HL-60/S4 treated with retinoic acid at 250 ng/mL for 4 days and 3 days (cell line): ENCODE measurements around the gene NR3C2.

Experiments
- in situ Hi-C: fragments of 300-500 bp; cut with MboI; formaldehyde crosslinking; loops from 2 replicates; pipeline ENCODE4 v1.7.0; 2022; ENCODE audit warnings: low sequenced_read_pairs

NR3C2 gene

DNA sequence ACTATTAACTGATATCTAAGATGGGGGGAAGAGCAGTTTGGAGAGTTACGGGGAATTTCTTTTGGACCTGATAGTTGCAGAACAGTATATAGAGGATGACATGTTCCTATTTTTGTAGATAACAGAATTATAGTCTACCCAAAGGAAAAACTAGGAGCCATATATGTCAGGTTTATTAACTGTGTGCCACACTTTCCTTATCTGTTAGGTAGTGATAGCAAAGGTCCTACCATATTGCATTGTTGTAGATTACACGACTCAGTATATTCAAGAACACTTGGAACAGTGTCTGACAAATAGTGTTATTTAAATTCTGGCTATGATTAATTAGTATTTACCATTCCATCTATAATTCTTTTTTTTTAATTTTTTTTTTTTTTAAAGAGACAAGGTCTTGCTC lies 175.3 kb downstream of the NR3C2 start:
- in situ Hi-C loops, result no loop called here

- in situ Hi-C loops, result no loop called here
Measured at GRCh38 chr4:148266240-148266639, 176.0 kb downstream of the NR3C2 start.

DNA sequence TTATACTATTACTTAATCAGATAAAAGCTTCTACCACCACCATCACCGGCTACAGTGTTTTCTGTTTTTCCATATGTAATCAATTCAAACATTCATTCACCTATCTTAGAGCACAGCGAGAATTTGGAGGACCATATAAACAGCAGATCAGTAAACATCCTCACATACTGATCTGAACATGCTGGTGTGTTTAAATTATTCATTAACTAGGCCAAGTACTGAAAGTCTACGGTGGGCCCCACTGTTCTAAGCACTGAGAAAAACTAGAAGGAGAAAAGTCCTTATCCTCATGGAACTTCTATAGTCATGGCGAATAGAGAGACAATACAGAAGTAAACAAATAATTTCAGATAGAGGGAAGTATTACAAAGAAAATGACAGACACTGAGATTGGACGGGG lies 176.6 kb downstream of the NR3C2 start:
- in situ Hi-C loops, result no loop called here

DNA sequence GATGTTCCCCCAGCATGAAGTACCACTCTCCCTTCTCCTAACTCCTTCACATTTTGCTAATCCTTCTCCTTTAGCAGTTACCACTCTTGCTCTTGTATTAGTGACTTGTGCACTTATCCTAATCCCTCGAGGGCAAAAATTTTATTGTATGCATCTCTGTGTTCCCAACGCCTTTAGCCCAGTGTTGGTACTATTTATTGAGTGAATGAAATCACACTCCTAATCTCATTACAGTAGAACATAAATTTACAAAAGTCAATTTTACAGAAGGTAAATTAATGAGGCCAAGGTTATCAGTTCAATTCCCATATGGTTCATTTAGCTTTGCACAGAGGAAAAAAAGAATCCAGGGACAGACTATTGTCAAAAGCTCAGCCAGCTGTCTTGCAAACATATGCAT lies 178.4 kb downstream of the NR3C2 start:
- in situ Hi-C loops, result no loop called here

DNA sequence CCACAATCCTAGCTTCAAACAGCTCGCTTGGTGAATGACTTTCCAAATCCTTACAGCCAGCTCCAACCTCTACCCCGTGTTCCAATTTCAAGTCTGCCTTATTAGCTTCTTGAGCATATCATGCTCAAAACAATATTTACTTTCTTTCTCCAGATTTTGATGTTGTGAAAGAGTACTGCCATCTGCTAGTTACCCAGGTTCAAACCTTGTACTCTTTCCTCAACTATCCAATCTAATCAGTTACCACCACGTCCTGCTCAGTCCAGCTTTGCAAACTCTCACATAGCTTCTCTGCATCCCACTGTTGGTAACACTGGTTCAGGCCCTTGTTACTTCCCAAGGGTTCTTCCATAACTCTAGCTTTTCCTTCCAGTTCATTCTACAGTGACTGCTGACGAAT lies 179.1 kb downstream of the NR3C2 start:
- in situ Hi-C loops, result no loop called here

DNA sequence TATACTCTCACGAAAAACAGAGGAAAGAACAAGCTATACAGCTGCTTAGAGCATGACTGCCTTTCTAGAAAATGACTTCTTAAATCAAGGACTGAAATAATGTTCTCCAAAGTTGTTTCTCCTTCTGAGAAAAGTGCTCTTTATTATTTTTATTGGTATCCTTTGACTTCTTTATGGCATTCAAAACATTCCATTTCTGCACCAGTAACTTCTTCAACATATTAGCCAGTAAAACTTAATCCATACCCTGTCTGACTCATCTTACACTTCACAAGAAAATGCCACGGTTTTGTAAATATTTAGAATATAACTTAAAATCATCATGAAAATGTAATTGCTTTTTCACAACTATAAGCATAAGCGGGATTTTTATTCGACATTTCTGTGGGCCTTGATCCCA lies 180.4 kb downstream of the NR3C2 start:
- in situ Hi-C loops, result no loop called here

DNA sequence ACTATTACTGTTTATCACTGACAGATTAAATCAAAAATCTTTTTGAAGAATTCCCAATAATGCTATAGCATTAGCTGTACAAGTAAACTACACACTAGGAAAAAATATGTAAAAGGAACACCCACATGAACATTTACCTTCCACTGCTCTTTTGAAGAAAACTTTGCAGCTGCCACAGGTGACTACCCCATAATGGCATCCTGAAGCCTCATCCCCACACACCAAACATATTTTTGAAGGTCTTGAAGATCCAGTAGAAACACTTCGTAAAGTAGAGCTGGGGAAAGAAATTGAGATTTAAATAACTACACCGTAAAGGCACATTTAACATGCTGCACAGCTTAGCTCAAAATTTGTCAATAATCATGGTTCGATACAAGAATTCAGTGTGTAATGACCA lies 182.4 kb downstream of the NR3C2 start:
- in situ Hi-C loops, result no loop called here

DNA sequence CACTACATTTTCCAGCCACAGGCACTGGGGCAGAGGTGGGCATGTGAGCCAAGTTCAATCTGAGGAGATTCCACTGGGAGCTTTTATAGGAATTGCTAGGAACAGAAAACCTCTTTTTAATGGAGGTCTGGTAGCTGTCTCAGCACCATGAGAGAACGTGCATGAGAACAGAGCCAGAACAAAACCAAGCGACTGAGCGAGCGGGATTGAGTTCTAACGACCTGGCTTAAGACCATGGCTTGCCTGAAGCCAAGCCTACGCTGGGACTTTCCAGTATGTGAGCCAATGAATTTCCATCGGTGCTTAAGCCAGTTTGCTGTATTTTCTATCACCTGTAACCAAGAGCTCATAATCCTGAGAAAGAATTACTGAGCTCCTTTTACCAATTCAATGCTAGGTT lies 183.7 kb downstream of the NR3C2 start:
- in situ Hi-C loops, result no loop called here

DNA sequence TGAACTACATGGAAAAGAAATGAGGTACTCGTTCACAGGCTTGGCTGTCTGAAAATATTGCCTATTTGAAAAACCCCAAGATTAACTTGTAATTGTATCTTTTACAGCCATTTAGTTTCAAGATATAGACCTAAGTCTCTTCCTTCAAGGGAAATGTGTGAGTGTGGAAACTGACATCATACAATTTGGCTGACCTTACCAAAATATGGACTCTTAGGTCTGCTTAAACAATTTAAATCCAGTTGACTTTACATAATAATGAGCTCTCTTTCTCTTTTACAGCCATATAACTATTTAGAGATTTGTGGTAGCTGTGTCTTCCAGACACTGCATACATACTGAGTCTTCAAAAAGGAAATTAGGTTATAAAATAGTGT lies 186.9 kb downstream of the NR3C2 start:
- in situ Hi-C loops, result no loop called here

DNA sequence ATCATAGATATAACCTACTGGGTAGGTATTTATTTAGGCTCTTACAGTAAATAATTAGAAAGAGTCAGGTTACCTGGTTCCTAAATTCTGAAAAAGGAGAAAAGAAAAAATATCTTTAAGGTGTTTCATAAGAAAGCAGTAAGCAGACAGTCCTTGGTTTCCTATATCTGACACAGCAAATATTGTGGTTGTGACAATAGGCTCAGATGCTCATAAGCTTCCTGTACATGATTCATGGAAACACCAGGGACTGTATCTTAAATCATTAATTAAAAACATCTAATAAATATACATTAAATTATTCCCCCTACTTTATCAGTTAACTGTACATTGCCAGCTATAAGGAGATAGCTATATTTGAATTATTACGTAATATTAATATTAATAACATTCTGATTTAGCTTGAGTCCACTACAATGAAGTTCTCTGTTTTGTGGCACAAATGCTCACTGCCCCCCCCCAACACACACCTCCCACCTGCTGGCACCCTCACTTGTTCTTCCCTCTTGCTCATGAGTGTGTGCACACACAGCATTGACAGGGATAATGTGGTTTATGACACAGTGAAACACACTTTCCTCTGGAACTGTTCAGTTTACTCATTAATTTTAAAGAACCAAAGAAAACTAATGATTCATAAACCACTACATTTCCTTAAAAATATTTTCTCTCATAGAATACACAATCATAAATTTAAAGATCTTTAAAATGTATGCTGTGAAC lies 187.4 kb downstream of the NR3C2 start:
- in situ Hi-C loops, result no loop called here

DNA sequence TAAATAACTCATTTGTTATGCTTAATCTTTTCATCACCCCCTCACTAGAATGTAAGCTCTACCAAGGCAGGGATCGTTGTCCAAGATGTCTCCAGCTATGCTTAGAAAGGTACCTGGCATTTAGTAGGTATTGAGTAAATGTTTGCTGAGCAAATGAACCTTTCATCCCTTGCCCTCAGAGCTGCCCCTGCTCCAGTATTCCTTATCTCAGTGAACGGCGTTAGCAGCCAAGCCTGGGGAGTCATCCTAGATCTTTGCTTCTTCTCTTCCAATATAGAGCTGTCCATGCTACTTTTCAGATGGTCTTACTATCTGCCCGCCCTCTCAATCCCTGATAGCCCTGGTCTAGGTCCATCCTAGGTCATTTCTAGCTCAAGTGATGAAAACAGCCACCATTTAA lies 188.4 kb downstream of the NR3C2 start:
- in situ Hi-C loops, result no loop called here

DNA sequence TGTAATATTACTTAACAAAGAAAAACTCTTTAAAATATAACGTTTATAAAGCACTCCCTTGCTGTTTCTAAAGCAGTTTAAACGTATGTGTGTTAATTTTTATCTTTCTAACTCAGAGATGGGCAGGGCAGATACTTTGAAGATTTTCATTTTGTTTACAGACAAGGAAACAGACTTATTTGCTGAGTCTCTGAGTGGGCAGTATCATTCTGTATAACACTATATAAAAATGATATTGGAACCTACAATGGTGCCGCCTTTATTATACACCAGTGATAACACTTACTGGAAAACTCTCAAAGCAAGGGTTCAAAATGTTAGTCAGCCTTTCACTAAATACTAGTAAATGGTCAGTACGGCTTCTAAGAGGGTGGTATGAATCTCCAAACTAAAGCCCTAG lies 193.4 kb downstream of the NR3C2 start:
- in situ Hi-C loops, result no loop called here

GRCh38 chr4:148245015-148245414 lies 197.2 kb downstream of the NR3C2 start:
- in situ Hi-C loops, result no loop called here

DNA sequence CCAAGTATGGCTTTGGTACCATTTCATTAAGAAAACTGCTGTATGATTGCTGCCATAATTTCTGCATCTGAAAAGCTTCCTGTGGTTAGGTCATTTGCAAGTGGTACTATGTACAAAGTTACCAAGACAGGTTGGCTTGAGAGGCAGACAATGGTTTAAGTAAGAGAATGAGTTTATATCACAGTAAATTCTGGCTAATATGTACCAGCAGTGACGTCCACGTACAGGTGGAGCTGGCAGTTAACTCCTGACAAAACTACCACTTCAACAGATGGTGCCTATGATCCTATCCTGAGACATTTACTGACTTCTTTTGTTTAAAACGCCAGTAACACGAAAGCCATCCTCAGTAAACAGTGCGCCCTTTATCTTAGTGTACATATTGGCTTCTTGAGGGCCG lies 198.4 kb downstream of the NR3C2 start:
- in situ Hi-C loops, result no loop called here

GRCh38 chr4:148240241-148240640 lies 202.0 kb downstream of the NR3C2 start:
- in situ Hi-C loops, result no loop called here

DNA sequence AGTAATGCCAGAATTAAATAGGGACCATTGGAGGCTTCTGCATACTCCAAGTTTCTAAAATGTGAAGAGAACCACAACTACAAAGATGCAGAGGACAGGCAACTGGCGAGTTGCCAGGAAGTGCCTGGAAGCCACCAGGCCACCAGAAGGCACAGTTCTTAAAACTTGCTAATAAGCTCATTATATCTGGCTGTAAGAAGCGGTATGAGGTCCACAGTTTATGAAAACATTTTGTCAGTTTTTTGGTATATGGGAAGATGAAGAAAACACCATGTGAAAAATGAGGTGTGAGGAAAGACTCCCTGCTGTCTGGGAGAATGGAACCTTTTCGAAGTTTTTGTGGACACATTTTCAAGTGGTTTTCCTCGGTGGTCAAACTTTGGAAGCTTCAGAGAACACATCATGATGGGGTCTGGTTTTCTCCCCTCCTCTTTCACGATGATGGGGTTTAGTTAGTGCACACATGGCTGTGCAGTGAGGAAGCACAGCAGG lies 202.7 kb downstream of the NR3C2 start:
- in situ Hi-C loops, result no loop called here

DNA sequence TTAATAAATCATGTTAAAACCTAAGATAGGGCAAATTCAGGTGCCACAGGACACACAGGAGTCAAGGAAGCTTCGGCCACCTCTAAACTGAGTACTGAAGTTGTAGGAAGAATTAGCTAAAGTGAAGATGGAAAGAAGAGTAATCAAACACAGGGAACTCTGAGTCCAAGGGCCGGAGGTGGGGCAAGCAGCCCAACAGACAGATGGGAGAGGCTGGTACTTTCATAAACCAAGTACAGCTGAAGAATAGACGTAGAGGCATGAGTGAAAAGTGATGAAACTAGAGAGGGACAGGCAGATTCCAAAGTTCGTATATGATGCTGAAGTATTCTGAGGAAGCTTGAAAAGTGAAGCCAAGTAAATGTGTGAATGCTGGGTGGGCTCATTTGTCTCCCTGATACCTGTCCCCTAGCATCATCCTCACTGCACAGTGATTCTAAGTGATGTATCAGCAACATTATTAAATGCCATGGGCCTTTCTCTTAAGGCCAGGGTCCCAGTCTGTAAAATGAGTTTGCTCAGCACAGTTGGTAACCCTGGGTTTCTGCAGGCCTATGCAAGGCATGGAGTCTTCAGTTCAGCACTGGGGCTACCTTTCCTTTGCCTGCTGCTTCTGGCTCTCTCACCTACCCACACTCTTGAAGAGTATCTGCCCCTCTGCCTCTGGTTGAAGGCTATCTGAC lies 203.3 kb downstream of the NR3C2 start:
- in situ Hi-C loops, result no loop called here

DNA sequence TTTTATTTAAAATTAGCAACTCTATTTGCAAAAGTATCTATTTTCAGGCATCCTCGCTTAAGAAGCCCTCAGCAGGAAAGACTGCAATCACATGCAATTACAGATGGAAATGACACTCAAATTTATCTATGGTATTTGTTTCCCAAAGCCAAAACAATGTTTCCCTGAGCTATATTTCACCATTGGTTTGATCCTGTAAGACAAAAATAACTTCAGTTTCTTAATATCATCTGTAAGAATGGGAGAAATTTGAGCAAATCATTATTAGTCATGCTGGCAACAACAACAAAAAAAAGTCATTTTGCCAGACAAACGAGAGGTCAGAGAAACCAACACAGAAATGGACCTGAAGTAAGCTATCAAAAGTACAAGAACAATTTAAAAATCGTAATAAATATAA lies 204.1 kb downstream of the NR3C2 start:
- in situ Hi-C loops, result no loop called here

DNA sequence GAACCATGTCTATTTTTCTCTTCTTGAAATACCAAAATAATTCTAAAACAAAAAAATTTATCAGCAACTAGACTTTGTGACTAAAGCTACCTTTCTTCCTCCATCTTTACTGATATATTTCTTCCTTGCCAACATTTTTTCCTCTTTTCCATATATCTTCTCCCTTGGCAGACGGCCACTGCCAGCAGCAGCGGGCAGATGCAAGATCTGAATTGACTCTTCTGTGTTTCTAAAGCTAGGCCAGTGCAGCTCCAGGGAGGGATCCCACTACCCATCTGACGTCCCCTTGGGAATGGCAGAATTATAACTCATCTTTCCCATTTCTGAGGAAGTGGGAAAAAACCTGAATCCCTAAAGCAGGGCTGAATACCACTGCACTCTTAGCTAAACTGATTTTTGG lies 206.4 kb downstream of the NR3C2 start:
- in situ Hi-C loops, result no loop called here

- in situ Hi-C loops, result no loop called here
Measured at GRCh38 chr4:148229798-148230197, 212.4 kb downstream of the NR3C2 start.

DNA sequence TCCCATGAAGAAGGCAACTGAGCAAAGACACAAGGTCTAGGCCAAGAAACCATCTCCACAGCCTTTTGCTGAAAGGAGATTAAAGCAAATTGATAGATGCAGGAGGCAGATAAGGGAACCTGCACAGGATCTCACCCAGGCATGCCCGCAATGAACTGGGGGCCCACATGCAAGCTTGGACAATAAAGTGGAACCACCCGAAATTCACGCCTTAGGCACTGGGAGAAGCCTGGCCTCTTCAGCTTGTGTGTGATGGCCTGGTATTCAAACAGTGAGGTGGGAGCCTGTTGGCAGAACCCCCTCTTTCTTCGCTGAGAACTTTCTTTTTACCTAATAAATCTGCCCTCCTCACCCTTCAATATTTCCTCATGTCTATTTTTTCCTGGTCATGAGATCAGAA lies 213.2 kb downstream of the NR3C2 start:
- in situ Hi-C loops, result no loop called here

DNA sequence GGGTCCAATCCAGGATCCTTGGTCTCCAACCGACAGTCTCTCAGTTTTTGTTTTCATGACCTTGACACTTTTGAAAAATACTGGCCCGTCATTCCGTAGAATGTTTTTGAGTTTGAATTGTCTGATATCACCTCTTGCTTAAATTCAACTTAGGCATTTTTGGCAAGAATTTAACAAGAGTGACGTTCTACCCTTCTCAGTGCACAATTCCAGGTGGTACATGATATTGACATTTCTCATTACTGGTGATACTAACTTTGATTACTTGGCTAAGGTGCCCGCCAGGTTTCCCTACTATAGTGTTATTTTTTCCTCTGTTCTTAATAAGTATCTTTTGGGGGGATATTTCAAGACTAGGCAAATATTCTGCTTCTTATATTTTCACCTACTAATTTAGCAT lies 215.1 kb downstream of the NR3C2 start:
- in situ Hi-C loops, result no loop called here

- in situ Hi-C loops, result no loop called here
Measured at GRCh38 chr4:148226341-148226740, 215.9 kb downstream of the NR3C2 start.
